OCI-LY3 (cell line): Measurements from ENCODE around the gene EMSY.

ENCODE experiments used
- CTCF ChIP-seq: fragments of 200-600, 300-600 bp; sonication (generic); IDR thresholded peaks from 2 replicates; pipeline ENCODE4 v1.5.1; 2014; ENCODE audit warnings: antibody characterized with exemption, low read length, low read depth
- EZH2phosphoT487 ChIP-seq: fragments of 200-600 bp; shearing (Covaris generic); IDR thresholded peaks from 2 replicates; pipeline ENCODE4 v1.6.1; 2018; ENCODE audit warnings: antibody characterized with exemption, mixed run types, low read depth

- no peak for TF ChIP-seq CTCF
- no peak for TF ChIP-seq EZH2phosphoT487
Measured at GRCh38 chr11:76562541-76562940, 117.7 kb downstream of the EMSY start.
